ENCODE data around the gene TTC21A.

TTC21A gene

DNA sequence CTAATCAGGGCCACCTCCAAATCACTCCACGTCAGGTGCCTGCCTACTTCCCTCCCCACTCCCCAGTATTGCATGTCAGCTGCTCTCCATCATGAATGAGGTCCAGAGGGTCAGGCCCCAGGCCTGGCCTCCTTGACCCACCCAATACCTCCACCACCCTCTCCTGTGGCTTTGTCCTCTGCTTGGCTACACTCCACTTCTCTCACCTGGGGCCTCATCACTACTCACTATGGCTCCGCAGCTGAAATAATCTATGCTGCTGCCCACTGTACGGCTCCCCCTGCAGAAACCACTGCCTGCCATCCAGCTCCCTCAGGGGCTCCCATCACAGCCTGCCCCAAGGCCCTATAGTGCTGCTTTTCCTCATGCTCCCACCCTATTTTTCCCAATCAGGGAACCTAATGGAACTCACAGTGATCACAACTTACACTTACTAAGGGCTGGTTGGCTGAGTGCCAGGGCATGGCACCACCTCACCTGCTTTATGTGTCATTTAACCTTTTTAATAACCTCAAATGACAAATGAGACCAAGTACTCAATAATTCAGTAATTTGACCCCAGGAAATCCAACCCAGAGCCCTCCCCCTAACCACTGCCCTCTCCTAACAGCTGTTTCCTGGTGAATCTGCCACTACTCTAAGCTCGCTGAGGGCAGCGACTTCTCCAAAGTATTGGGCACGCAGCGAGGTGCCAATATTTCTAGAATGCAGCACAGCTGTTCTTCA lies 2.4 kb upstream of the TTC21A start:
- H3K4me1 ChIP-seq (ENCODE audit: control insufficient read depth in 5 of 5, insufficient read depth in 5 of 5, low read length in 5 of 5): peaks cover 3 to 68% (median 63%) of the 10 kb centered on the region in 5 donors
- H3K9ac ChIP-seq (ENCODE audit: low read length in 5 of 5): peak overlapping the region in 1 of 5 donors; percentile 35
- H3K36me3 ChIP-seq (ENCODE audit: control insufficient read depth in 5 of 5, insufficient read depth in 5 of 5, low read length in 5 of 5): peaks cover 0 to 21% (median 11%) of the 10 kb centered on the region in 5 donors
- H3K4me3 ChIP-seq (ENCODE audit: low read depth in 1 of 5, low read length in 5 of 5): no peak overlapping the region
- no peaks in the 10 kb centered on the region for H3K9me3 ChIP-seq (ENCODE audit: control insufficient read depth in 5 of 5, low read length in 5 of 5)
- H3K27ac ChIP-seq (ENCODE audit: low read depth, low read length): peak overlapping the region; percentile 33
- no peaks in the 10 kb centered on the region for H3K27me3 ChIP-seq (ENCODE audit: control insufficient read depth in 5 of 5, insufficient read depth in 4 of 5, low read length in 5 of 5)

DNA sequence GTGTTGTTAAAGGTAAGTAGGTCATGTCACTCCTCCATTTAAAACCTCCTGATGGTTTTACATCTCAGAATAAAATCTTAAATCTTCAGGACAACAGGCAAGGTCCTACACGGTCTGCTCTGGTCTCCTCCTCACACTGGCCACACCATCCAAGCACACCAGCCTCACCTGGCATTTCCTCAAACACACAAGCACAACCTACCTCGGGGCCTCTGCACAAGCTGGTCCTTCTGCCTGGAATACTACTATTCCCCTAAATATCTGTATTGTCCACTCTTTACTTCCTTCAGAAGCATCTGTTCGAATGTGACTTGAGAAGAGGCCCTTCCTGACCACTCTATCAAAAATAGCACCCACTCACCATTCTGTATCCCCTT lies 1.8 kb upstream of the TTC21A start:
- no peaks in the 10 kb centered on the region for H3K27me3 ChIP-seq (ENCODE audit: control insufficient read depth in 5 of 5, insufficient read depth in 4 of 5, low read length in 5 of 5)
- H3K36me3 ChIP-seq (ENCODE audit: control insufficient read depth in 5 of 5, insufficient read depth in 5 of 5, low read length in 5 of 5): peaks cover 0 to 16% (median 6%) of the 10 kb centered on the region in 5 donors
- peaks cover 3 to 68% (median 63%) of the 10 kb centered on the region in 5 donors for H3K4me1 ChIP-seq (ENCODE audit: control insufficient read depth in 5 of 5, insufficient read depth in 5 of 5, low read length in 5 of 5)
- peak overlapping the region; percentile 33 for H3K27ac ChIP-seq (ENCODE audit: low read depth, low read length)
- H3K9ac ChIP-seq (ENCODE audit: low read length in 5 of 5): peak overlapping the region in 2 of 5 donors; percentile 32 to 85
- H3K9me3 ChIP-seq (ENCODE audit: control insufficient read depth in 5 of 5, low read length in 5 of 5): no peaks in the 10 kb centered on the region
- H3K4me3 ChIP-seq (ENCODE audit: low read depth in 1 of 5, low read length in 5 of 5): peak overlapping the region in 3 of 5 donors; percentile 87 to 89 (median 88)

DNA sequence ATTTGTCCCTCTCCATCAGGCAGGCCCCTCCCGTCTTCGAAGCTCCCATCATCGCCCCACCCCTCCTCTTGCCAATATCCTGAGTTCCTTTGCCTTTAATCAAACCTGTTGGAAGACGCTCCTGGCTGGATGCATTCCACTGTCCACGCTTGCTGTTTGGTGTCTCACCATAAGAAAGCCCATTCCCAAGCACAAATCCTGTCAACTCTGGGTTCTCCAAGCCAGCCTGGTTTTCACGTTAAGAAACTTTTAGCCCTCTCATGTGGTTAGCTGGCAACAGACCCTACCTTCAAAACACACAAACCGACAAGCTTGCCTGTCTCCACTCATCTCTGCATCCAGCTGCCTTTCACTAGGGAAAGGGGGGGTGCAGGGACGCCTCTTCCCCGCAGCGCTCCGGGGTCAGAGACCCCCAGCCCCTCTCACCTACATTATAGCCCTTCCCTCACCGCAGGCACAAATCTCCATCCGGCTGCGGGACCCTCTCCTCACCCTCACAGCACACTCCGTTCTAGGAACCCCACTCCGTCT lies 1.1 kb upstream of the TTC21A start:
- peak overlapping the region; percentile 84 for H3K27ac ChIP-seq (ENCODE audit: low read depth, low read length)
- H3K27me3 ChIP-seq (ENCODE audit: control insufficient read depth in 5 of 5, insufficient read depth in 4 of 5, low read length in 5 of 5): no peaks in the 10 kb centered on the region
- peak overlapping the region; percentile 81 to 93 (median 85) for H3K9ac ChIP-seq (ENCODE audit: low read length in 5 of 5)
- peak overlapping the region; percentile 78 to 91 (median 88) for H3K4me3 ChIP-seq (ENCODE audit: low read depth in 1 of 5, low read length in 5 of 5)
- H3K36me3 ChIP-seq (ENCODE audit: control insufficient read depth in 5 of 5, insufficient read depth in 5 of 5, low read length in 5 of 5): peaks cover 0 to 14% (median 3%) of the 10 kb centered on the region in 5 donors
- no peaks in the 10 kb centered on the region for H3K9me3 ChIP-seq (ENCODE audit: control insufficient read depth in 5 of 5, low read length in 5 of 5)
- peaks cover 3 to 65% (median 61%) of the 10 kb centered on the region in 5 donors for H3K4me1 ChIP-seq (ENCODE audit: control insufficient read depth in 5 of 5, insufficient read depth in 5 of 5, low read length in 5 of 5)

DNA sequence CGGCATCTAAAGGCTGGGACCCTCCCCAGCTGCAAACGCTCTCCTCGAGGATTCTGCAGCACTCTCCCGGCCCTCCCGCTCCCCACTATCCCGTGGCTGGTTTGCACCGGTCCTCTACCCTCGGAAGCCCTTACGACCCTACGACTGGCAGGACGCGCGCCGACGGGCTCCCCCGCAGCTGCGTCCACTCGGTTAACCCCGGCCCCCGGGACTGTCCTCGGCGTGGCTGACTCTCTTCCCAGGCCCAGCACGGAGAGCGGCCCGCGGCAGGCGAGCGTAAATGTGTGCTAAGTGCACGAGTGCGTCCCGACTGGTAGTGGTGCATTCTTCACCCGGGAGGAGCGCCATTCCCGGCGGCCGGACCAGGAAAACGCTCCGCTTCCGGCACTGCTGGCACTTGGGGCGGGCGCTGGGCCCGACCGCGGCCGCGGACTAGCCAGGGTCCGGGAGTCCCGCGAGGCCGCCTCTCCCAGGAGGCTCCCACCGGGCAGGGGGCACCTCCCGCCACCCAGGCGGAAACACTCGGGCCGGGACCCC lies 561 bp upstream of the TTC21A start:
- peak overlapping the region; percentile 78 to 91 (median 88) for H3K4me3 ChIP-seq (ENCODE audit: low read depth in 1 of 5, low read length in 5 of 5)
- peak overlapping the region; percentile 84 for H3K27ac ChIP-seq (ENCODE audit: low read depth, low read length)
- H3K9ac ChIP-seq (ENCODE audit: low read length in 5 of 5): peak overlapping the region; percentile 81 to 93 (median 85)
- H3K36me3 ChIP-seq (ENCODE audit: control insufficient read depth in 5 of 5, insufficient read depth in 5 of 5, low read length in 5 of 5): peaks cover 0 to 13% (median 3%) of the 10 kb centered on the region in 5 donors
- H3K4me1 ChIP-seq (ENCODE audit: control insufficient read depth in 5 of 5, insufficient read depth in 5 of 5, low read length in 5 of 5): peaks cover 3 to 59% (median 57%) of the 10 kb centered on the region in 5 donors
- no peaks in the 10 kb centered on the region for H3K27me3 ChIP-seq (ENCODE audit: control insufficient read depth in 5 of 5, insufficient read depth in 4 of 5, low read length in 5 of 5)
- H3K9me3 ChIP-seq (ENCODE audit: control insufficient read depth in 5 of 5, low read length in 5 of 5): no peaks in the 10 kb centered on the region

DNA sequence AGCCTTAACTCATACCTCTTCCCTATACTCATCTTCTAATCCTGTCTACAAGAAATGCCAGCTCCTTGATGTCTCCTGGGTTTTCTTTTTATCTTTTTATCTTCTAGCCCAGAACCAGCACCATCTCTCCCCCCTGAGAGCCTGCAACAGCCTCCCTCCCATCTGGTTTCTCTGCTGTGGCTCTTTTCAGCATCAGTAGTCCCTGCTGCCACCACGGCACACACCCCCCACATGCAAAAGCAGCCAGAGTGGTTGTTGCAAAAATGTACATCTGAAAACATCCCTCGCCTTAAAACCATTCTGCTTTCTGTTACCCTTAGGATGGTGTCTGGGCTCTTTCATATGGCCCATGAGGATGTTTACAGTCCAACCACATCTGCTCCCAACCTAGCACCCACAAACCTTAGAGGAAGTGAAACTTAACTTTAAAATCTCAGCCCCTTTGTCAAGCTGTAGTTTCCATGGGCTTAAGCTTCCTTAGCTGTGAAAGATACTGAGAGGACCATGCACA lies 775 bp downstream of the TTC21A start:
- Histone ChIP-seq H3K9me3 (ENCODE audit: control insufficient read depth in 5 of 5, low read length in 5 of 5) (no peaks in the 10 kb centered on the region), H3K27ac (ENCODE audit: low read depth, low read length) (peak overlapping the region; percentile 84), H3K36me3 (ENCODE audit: control insufficient read depth in 5 of 5, insufficient read depth in 5 of 5, low read length in 5 of 5) (peaks cover 0 to 6% (median 0%) of the 10 kb centered on the region in 5 donors), H3K9ac (ENCODE audit: low read length in 5 of 5) (peak overlapping the region; percentile 68 to 93 (median 85)), H3K4me3 (ENCODE audit: low read depth in 1 of 5, low read length in 5 of 5) (peak overlapping the region; percentile 78 to 89 (median 88)), H3K27me3 (ENCODE audit: control insufficient read depth in 5 of 5, insufficient read depth in 4 of 5, low read length in 5 of 5) (no peaks in the 10 kb centered on the region), H3K4me1 (ENCODE audit: control insufficient read depth in 5 of 5, insufficient read depth in 5 of 5, low read length in 5 of 5) (peaks cover 3 to 52% (median 46%) of the 10 kb centered on the region in 5 donors)

DNA sequence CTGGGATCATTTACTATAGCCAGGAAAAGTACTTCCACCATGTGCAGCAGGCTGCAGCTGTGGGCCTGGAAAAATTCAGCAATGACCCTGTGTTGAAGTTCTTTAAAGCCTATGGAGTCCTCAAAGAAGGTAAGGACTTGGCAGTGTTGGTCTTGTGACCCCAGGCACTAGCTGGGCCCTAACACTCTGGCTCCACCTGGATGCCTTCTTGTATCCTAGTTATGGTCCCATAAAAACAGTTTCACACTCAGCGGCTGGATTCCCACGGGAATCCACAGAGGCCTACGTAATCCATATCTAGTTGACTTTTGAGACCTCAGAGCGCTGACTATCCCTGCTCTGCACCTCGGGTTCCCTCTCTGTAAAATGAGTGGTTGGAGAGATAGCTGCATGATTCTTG lies 1.6 kb downstream of the TTC21A start:
- H3K4me1 ChIP-seq (ENCODE audit: control insufficient read depth in 5 of 5, insufficient read depth in 5 of 5, low read length in 5 of 5): peaks cover 3 to 44% (median 38%) of the 10 kb centered on the region in 5 donors
- peak overlapping the region in 1 of 5 donors; percentile 28 for H3K9ac ChIP-seq (ENCODE audit: low read length in 5 of 5)
- no peaks in the 10 kb centered on the region for H3K27me3 ChIP-seq (ENCODE audit: control insufficient read depth in 5 of 5, insufficient read depth in 4 of 5, low read length in 5 of 5)
- H3K36me3 ChIP-seq (ENCODE audit: control insufficient read depth in 5 of 5, insufficient read depth in 5 of 5, low read length in 5 of 5): peaks cover 0 to 6% (median 0%) of the 10 kb centered on the region in 5 donors
- H3K9me3 ChIP-seq (ENCODE audit: control insufficient read depth in 5 of 5, low read length in 5 of 5): no peaks in the 10 kb centered on the region
- no peak overlapping the region for H3K4me3 ChIP-seq (ENCODE audit: low read depth in 1 of 5, low read length in 5 of 5)
- H3K27ac ChIP-seq (ENCODE audit: low read depth, low read length): no peak overlapping the region

DNA sequence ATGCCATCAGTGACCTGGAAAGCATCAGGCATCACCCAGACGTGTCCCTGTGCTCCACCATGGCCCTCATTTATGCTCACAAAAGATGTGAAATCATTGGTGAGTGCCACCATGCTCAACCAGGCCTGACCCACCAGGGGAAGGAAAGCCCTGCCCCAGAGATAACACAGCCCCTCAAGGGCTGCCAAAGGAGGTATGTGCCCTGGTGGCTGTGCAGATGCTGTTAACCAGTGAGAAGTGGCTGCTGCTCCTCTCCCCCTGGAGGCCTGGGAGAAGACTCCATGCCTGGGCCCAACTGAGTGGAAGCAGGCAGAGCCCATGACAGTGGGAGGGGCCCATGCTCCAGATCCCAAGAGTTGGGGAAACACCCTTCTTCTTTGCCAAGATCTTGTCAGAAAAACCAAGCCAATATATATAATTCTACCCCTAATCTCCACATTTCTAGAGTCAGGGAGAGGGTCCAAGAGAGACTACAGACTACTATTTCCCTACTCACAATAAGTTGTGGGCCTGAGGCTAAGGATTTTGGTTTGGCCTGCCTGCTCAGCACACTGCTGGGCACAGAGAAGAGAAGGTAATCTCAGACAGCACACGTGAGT lies 2.7 kb downstream of the TTC21A start:
- no peak overlapping the region for H3K9ac ChIP-seq (ENCODE audit: low read length in 5 of 5)
- no peak overlapping the region for H3K4me3 ChIP-seq (ENCODE audit: low read depth in 1 of 5, low read length in 5 of 5)
- H3K27me3 ChIP-seq (ENCODE audit: control insufficient read depth in 5 of 5, insufficient read depth in 4 of 5, low read length in 5 of 5): no peaks in the 10 kb centered on the region
- H3K9me3 ChIP-seq (ENCODE audit: control insufficient read depth in 5 of 5, low read length in 5 of 5): no peaks in the 10 kb centered on the region
- H3K36me3 ChIP-seq (ENCODE audit: control insufficient read depth in 5 of 5, insufficient read depth in 5 of 5, low read length in 5 of 5): peaks cover 0 to 8% (median 0%) of the 10 kb centered on the region in 5 donors
- H3K4me1 ChIP-seq (ENCODE audit: control insufficient read depth in 5 of 5, insufficient read depth in 5 of 5, low read length in 5 of 5): peaks cover 3 to 33% (median 27%) of the 10 kb centered on the region in 5 donors
- H3K27ac ChIP-seq (ENCODE audit: low read depth, low read length): no peak overlapping the region

DNA sequence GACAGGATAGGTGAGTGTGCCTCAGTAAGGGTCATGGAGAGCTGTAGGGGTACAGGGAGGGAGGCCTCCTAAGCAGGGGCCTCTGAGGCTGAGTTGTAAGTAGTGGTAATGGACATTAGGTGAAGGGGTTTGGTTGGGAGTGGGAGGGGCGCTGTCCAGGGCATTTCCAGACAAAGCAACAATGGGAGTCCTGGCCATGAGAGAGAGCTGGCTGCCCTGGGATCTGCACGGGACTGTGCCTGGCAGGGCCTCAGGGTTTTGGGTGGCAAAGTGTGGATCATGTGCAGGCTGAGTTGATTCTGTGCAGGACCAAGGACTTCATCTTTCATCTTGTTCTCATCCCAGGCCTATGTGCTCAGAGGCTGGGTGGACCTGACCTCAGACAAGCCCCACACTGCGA lies 4.6 kb downstream of the TTC21A start:
- Histone ChIP-seq H3K36me3 (ENCODE audit: control insufficient read depth in 5 of 5, insufficient read depth in 5 of 5, low read length in 5 of 5) (peaks cover 0 to 10% (median 2%) of the 10 kb centered on the region in 5 donors), H3K27me3 (ENCODE audit: control insufficient read depth in 5 of 5, insufficient read depth in 4 of 5, low read length in 5 of 5) (no peaks in the 10 kb centered on the region), H3K9me3 (ENCODE audit: control insufficient read depth in 5 of 5, low read length in 5 of 5) (no peaks in the 10 kb centered on the region), H3K27ac (ENCODE audit: low read depth, low read length) (no peak overlapping the region), H3K4me3 (ENCODE audit: low read depth in 1 of 5, low read length in 5 of 5) (no peak overlapping the region), H3K4me1 (ENCODE audit: control insufficient read depth in 5 of 5, insufficient read depth in 5 of 5, low read length in 5 of 5) (peaks cover 0 to 15% (median 10%) of the 10 kb centered on the region in 5 donors), H3K9ac (ENCODE audit: low read length in 5 of 5) (no peak overlapping the region)

DNA sequence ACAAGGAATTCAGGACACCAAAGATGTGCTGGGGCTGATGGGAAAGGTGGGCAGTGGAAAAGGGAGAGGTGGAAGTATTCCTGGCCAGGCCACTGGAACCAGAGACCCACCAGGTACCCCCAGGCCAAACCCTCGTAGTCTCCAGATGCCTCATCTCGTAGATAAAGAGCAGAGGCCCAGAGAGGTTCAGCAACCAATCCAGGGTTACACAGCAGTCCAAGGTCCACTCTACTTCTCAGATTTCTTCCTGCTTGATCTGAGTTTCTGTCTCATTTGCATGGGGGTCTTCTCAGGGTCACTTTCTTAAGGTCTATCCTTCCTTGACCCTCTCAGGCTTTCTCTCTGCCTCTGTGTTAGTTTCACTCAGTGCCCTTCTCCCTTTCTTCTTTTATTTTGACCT lies 5.1 kb downstream of the TTC21A start:
- no peaks in the 10 kb centered on the region for H3K9me3 ChIP-seq (ENCODE audit: control insufficient read depth in 5 of 5, low read length in 5 of 5)
- no peak overlapping the region for H3K27ac ChIP-seq (ENCODE audit: low read depth, low read length)
- no peak overlapping the region for H3K9ac ChIP-seq (ENCODE audit: low read length in 5 of 5)
- no peak overlapping the region for H3K4me3 ChIP-seq (ENCODE audit: low read depth in 1 of 5, low read length in 5 of 5)
- H3K27me3 ChIP-seq (ENCODE audit: control insufficient read depth in 5 of 5, insufficient read depth in 4 of 5, low read length in 5 of 5): no peaks in the 10 kb centered on the region
- peaks cover 0 to 15% (median 10%) of the 10 kb centered on the region in 5 donors for H3K4me1 ChIP-seq (ENCODE audit: control insufficient read depth in 5 of 5, insufficient read depth in 5 of 5, low read length in 5 of 5)
- peaks cover 0 to 11% (median 2%) of the 10 kb centered on the region in 5 donors for H3K36me3 ChIP-seq (ENCODE audit: control insufficient read depth in 5 of 5, insufficient read depth in 5 of 5, low read length in 5 of 5)
